OCI-LY7 (cell line): ENCODE results near the gene PLA2G15.

ENCODE experiments used
- CTCF ChIP-seq: fragments of 200-600 bp; sonication (generic); conservative IDR thresholded peaks from 2 replicates; pipeline ENCODE4 v1.5.1; 2014; ENCODE audit warnings: mild to moderate bottlenecking, antibody characterized with exemption, low read length, moderate library complexity, mixed read lengths
- EZH2phosphoT487 ChIP-seq: fragments of 200-600 bp; sonication (generic); IDR thresholded peaks from 2 replicates; pipeline ENCODE4 v1.6.1; 2018; ENCODE audit warnings: low read depth, borderline replicate concordance, mild to moderate bottlenecking, mixed run types, antibody characterized with exemption, low read length, moderate library complexity, mixed read lengths

GRCh38 chr16:68197250-68197649 is 47.9 kb upstream of the PLA2G15 start:
- TF ChIP-seq CTCF (no peak), EZH2phosphoT487 (no peak)
